Prostate gland (tissue), 2 donors: Measurements from ENCODE around the gene CYP2F1. TPM values are rescaled to one million over a fixed set of nuclear protein-coding genes. Genes with fewer than 3 reads are reported as not detected.
A peak's percentile ranks its signal among the peaks of the same experiment; 100 is the strongest.
"Not testable (repeated sequence)": the region's sequence is repeated elsewhere in the genome, so short reads cannot be mapped to it uniquely, and the experiment has no call there.

ENCODE experiments used
- DNase-seq: peaks from one replicate; pipeline ENCODE4 v3.0.0-alpha.2; 2019; ENCODE audit warnings: low spot score
- H3K27ac ChIP-seq, 2 donors: fragments of 200-600 bp; sonication (generic); 2 replicates each; pipeline ENCODE4 v1.5.1; 2017 to 2019
- H3K27me3 ChIP-seq: fragments of 200-600 bp; sonication (generic); replicated peaks from 2 replicates; pipeline ENCODE4 v1.5.1; 2019; ENCODE audit not compliant: insufficient read depth
- H3K36me3 ChIP-seq, 2 donors: fragments of 200-600 bp; sonication (generic); 1 replicate in 1 of 2; 2 replicates in 1 of 2; pipeline versions ENCODE4 v1.5.1 to v1.8.1; 2017 to 2019
- H3K4me1 ChIP-seq: fragments of 200-600 bp; sonication (generic); replicated peaks from 2 replicates; pipeline ENCODE4 v1.5.1; 2019
- H3K4me3 ChIP-seq, 2 donors: fragments of 200-600 bp; sonication (generic); 2 replicates each; pipeline ENCODE4 v1.5.1; 2017 to 2019
- H3K9me3 ChIP-seq: fragments of 200-600 bp; sonication (generic); 2 replicates; pipeline ENCODE4 v1.5.1; 2017
- CTCF ChIP-seq, 4 experiments: fragments of 200-600 bp in 2 of 4; fragments of 450-650 bp in 2 of 4; sonication (generic) in 2 of 4; IDR thresholded peaks; 1 replicate in 3 of 4; 2 replicates in 1 of 4; pipeline ENCODE4 v1.5.1; 2016 to 2019; ENCODE audit warnings: antibody characterized with exemption in 4 of 4, mild to moderate bottlenecking in 2 of 4, moderate library complexity in 2 of 4
- POLR2A ChIP-seq: fragments of 450-650 bp; IDR thresholded peaks from one replicate; pipeline ENCODE4 v1.6.1; 2016; ENCODE audit warnings: antibody characterized with exemption, mild to moderate bottlenecking
- POLR2AphosphoS5 ChIP-seq: sonication (generic); formaldehyde crosslinking; IDR thresholded peaks from one replicate; pipeline ENCODE4 v1.6.1; 2017; ENCODE audit warnings: antibody characterized with exemption
- WGBS: methylation state at CpG from one replicate; pipeline ENCODE4 v1.1.5; 2018; 5-methylcytosine and 5-hydroxymethylcytosine counted together
- intact Hi-C: fragments of 100-400 bp; cut with DNase I; formaldehyde crosslinking; loops from one replicate; pipeline ENCODE4 v1.14.2; 2022
- total RNA-seq, 2 donors: library from RNA; depleted of rRNA; stranded (reverse); fragments of >200 nt; gene quantifications; one replicate each; pipeline ENCODE4 v1.1.0, GENCODE V29; 2016

The CYP2F1 gene
- total RNA-seq, 2 donors from 2014 or later, result 7.3 TPM; not detected in 1

- DNase-seq, H3K27ac ChIP-seq, H3K36me3 ChIP-seq, H3K9me3 ChIP-seq, H3K27me3 ChIP-seq, H3K4me1 ChIP-seq, H3K4me3 ChIP-seq, intact Hi-C loops: not testable (repeated sequence)
- under 1% methylated on average over 17 of the region's 29 CpGs for WGBS
- TF ChIP-seq CTCF (IDR thresholded peaks at IDR 0.05), result peak in 2 of 4 experiments; percentile 22 to 35
These were observed 13.6 kb downstream of the CYP2F1 start for GRCh38 chr19:41127801-41128300.

- intact Hi-C loops, result no loop called here
- Histone ChIP-seq H3K4me1 (no peaks in the 10 kb centered on the region), H3K36me3 (no peaks in the 10 kb centered on the region), H3K9me3 (no peaks in the 10 kb centered on the region), H3K27ac (no peak overlapping the region), H3K27me3 (no peaks in the 10 kb centered on the region), H3K4me3 (no peak overlapping the region)
- DNase-seq, result no peak
- 77% methylated on average over 6 of the region's 6 CpGs for WGBS
- TF ChIP-seq POLR2A (no peak), CTCF (IDR thresholded peaks at IDR 0.05) (no peak), POLR2AphosphoS5 (no peak)
These were observed 14.5 kb downstream of the CYP2F1 start for GRCh38 chr19:41128692-41129091.

- no peaks in the 10 kb centered on the region for H3K9me3 ChIP-seq
- H3K4me1 ChIP-seq, result no peaks in the 10 kb centered on the region
- H3K27ac ChIP-seq, result no peak overlapping the region
- no peak for DNase-seq
- intact Hi-C loops, result loop anchor here (10.0 kb wide), 1 partner anchor 466 kb away; no protein-coding TSS in a partner anchor
- TF ChIP-seq CTCF (IDR thresholded peaks at IDR 0.05) (no peak), POLR2AphosphoS5 (no peak), POLR2A (no peak)
- H3K4me3 ChIP-seq, result no peak overlapping the region
- no peaks in the 10 kb centered on the region for H3K36me3 ChIP-seq
- H3K27me3 ChIP-seq, result no peaks in the 10 kb centered on the region
- 86% methylated on average over 5 of the region's 5 CpGs for WGBS
These were observed 17.0 kb downstream of the CYP2F1 start for GRCh38 chr19:41131186-41131585.

- H3K4me1 ChIP-seq, result no peaks in the 10 kb centered on the region
- DNase-seq, result no peak
- H3K27me3 ChIP-seq, result no peaks in the 10 kb centered on the region
- intact Hi-C loops, result loop anchor here (10.0 kb wide), 1 partner anchor 468 kb away; no protein-coding TSS in a partner anchor
- no peak for TF ChIP-seq CTCF (IDR thresholded peaks at IDR 0.05)
- no peak for TF ChIP-seq POLR2A
- no peak for TF ChIP-seq POLR2AphosphoS5
- WGBS, result 12% methylated on average over 3 of the region's 3 CpGs
- H3K27ac ChIP-seq, result no peak overlapping the region
- H3K4me3 ChIP-seq, result no peak overlapping the region
- H3K9me3 ChIP-seq, result no peaks in the 10 kb centered on the region
- H3K36me3 ChIP-seq, result no peaks in the 10 kb centered on the region
These were observed 19.0 kb downstream of the CYP2F1 start for GRCh38 chr19:41133260-41133659.

- no peak for DNase-seq
- no peak overlapping the region for H3K4me3 ChIP-seq
- H3K4me1 ChIP-seq, result no peaks in the 10 kb centered on the region
- H3K9me3 ChIP-seq, result no peaks in the 10 kb centered on the region
- WGBS, result 76% methylated on average over 20 of the region's 20 CpGs
- TF ChIP-seq POLR2A (no peak), CTCF (IDR thresholded peaks at IDR 0.05) (no peak), POLR2AphosphoS5 (no peak)
- no peaks in the 10 kb centered on the region for H3K36me3 ChIP-seq
- intact Hi-C loops, result loop anchor here (10.0 kb wide), 1 partner anchor 470 kb away; no protein-coding TSS in a partner anchor
- H3K27me3 ChIP-seq, result no peaks in the 10 kb centered on the region
- H3K27ac ChIP-seq, result no peak overlapping the region
These were observed 20.4 kb downstream of the CYP2F1 start for GRCh38 chr19:41134616-41135015.
